ENCODE results near the gene PTTG1IP.
A peak's percentile ranks its signal among the peaks of the same experiment; 100 is the strongest.

PTTG1IP gene

GRCh38 chr21:44897326-44898010 lies 24.0 kb upstream of the PTTG1IP start:
- peaks cover 10 to 23% of the 10 kb centered on the region in 2 donors for H3K4me1 Mint-ChIP-seq (ENCODE audit: low read depth in 2 of 2)
- H3K27me3 Mint-ChIP-seq: no peaks in the 10 kb centered on the region
- ATAC-seq (replicated peaks) (peak; percentile 23), DNase-seq (no peak)
- H3K27ac Mint-ChIP-seq: no peak overlapping the region
- H3K4me3 Mint-ChIP-seq: no peak overlapping the region
- H3K36me3 Mint-ChIP-seq (ENCODE audit: insufficient read depth): peaks cover 76% of the 10 kb centered on the region
- H3K9me3 Mint-ChIP-seq: no peaks in the 10 kb centered on the region

GRCh38 chr21:44896561-44897286 lies 23.2 kb upstream of the PTTG1IP start:
- Mint-ChIP-seq H3K4me1 (ENCODE audit: low read depth in 2 of 2) (peaks cover 11 to 23% of the 10 kb centered on the region in 2 donors), H3K36me3 (ENCODE audit: insufficient read depth) (peaks cover 71% of the 10 kb centered on the region), H3K9me3 (no peaks in the 10 kb centered on the region), H3K27me3 (no peaks in the 10 kb centered on the region), H3K27ac (no peak overlapping the region), H3K4me3 (no peak overlapping the region)
- ATAC-seq (replicated peaks): no peak
- DNase-seq: no peak

- H3K4me1 Mint-ChIP-seq (ENCODE audit: low read depth in 2 of 2): peaks cover 11 to 23% of the 10 kb centered on the region in 2 donors
- no peak overlapping the region for H3K27ac Mint-ChIP-seq
- no peak overlapping the region for H3K4me3 Mint-ChIP-seq
- H3K36me3 Mint-ChIP-seq (ENCODE audit: insufficient read depth): peaks cover 72% of the 10 kb centered on the region
- no peak for DNase-seq
- no peak for ATAC-seq (replicated peaks)
- no peaks in the 10 kb centered on the region for H3K9me3 Mint-ChIP-seq
- H3K27me3 Mint-ChIP-seq: no peaks in the 10 kb centered on the region
Measured at GRCh38 chr21:44895859-44896258, 22.4 kb upstream of the PTTG1IP start.

GRCh38 chr21:44894687-44895302 lies 21.3 kb upstream of the PTTG1IP start:
- Mint-ChIP-seq H3K9me3 (no peaks in the 10 kb centered on the region), H3K27me3 (no peaks in the 10 kb centered on the region), H3K4me1 (ENCODE audit: low read depth in 2 of 2) (peaks cover 11 to 19% of the 10 kb centered on the region in 2 donors), H3K36me3 (ENCODE audit: insufficient read depth) (peaks cover 73% of the 10 kb centered on the region), H3K27ac (peak overlapping the region in 1 of 2 donors; percentile 2), H3K4me3 (no peak overlapping the region)
- ATAC-seq (replicated peaks) (no peak), DNase-seq (no peak)

GRCh38 chr21:44893948-44894656 lies 20.6 kb upstream of the PTTG1IP start:
- peaks cover 74% of the 10 kb centered on the region for H3K36me3 Mint-ChIP-seq (ENCODE audit: insufficient read depth)

GRCh38 chr21:44893278-44893556 lies 19.7 kb upstream of the PTTG1IP start:
- H3K4me1 Mint-ChIP-seq (ENCODE audit: low read depth in 2 of 2): peaks cover 11 to 19% of the 10 kb centered on the region in 2 donors
- H3K36me3 Mint-ChIP-seq (ENCODE audit: insufficient read depth): peaks cover 72% of the 10 kb centered on the region
- no peak overlapping the region for H3K4me3 Mint-ChIP-seq
- no peaks in the 10 kb centered on the region for H3K9me3 Mint-ChIP-seq
- peak overlapping the region in 1 of 2 donors; percentile 2 for H3K27ac Mint-ChIP-seq
- ATAC-seq (replicated peaks) (peak; percentile 11), DNase-seq (no peak)
- H3K27me3 Mint-ChIP-seq: no peaks in the 10 kb centered on the region

More at GRCh38 chr21:44893948-44894656, 20.6 kb upstream of the PTTG1IP start:
- Mint-ChIP-seq H3K27ac (peak overlapping the region in 1 of 2 donors; percentile 2), H3K9me3 (no peaks in the 10 kb centered on the region), H3K4me1 (ENCODE audit: low read depth in 2 of 2) (peaks cover 11 to 19% of the 10 kb centered on the region in 2 donors), H3K4me3 (no peak overlapping the region), H3K27me3 (no peaks in the 10 kb centered on the region)
- DNase-seq: no peak
- ATAC-seq (replicated peaks): no peak

- H3K4me1 Mint-ChIP-seq (ENCODE audit: low read depth in 2 of 2): peaks cover 11 to 16% of the 10 kb centered on the region in 2 donors
- H3K27me3 Mint-ChIP-seq: no peaks in the 10 kb centered on the region
- peak overlapping the region in 1 of 2 donors; percentile 2 for H3K27ac Mint-ChIP-seq
- H3K4me3 Mint-ChIP-seq: no peak overlapping the region
- peaks cover 72% of the 10 kb centered on the region for H3K36me3 Mint-ChIP-seq (ENCODE audit: insufficient read depth)
- DNase-seq (peak; percentile 76 to 78 (median 78)), ATAC-seq (replicated peaks) (peak; percentile 91)
- H3K9me3 Mint-ChIP-seq: no peaks in the 10 kb centered on the region
Measured at GRCh38 chr21:44892536-44893277, 19.2 kb upstream of the PTTG1IP start.

- Mint-ChIP-seq H3K4me3 (no peak overlapping the region), H3K27ac (peak overlapping the region in 1 of 2 donors; percentile 2), H3K4me1 (ENCODE audit: low read depth in 2 of 2) (peaks cover 11 to 22% of the 10 kb centered on the region in 2 donors), H3K36me3 (ENCODE audit: insufficient read depth) (peaks cover 75% of the 10 kb centered on the region), H3K27me3 (no peaks in the 10 kb centered on the region), H3K9me3 (no peaks in the 10 kb centered on the region)
- DNase-seq (no peak), ATAC-seq (replicated peaks) (no peak)
Measured at GRCh38 chr21:44892095-44892494, 18.6 kb upstream of the PTTG1IP start.

GRCh38 chr21:44891631-44892031 lies 18.1 kb upstream of the PTTG1IP start:
- Mint-ChIP-seq H3K4me1 (ENCODE audit: low read depth in 2 of 2) (peaks cover 11 to 24% of the 10 kb centered on the region in 2 donors), H3K36me3 (ENCODE audit: insufficient read depth) (peaks cover 76% of the 10 kb centered on the region), H3K4me3 (no peak overlapping the region), H3K9me3 (no peaks in the 10 kb centered on the region), H3K27ac (no peak overlapping the region), H3K27me3 (no peaks in the 10 kb centered on the region)
- no peak for DNase-seq
- ATAC-seq (replicated peaks): no peak

- peak overlapping the region; percentile 76 to 83 for H3K27ac Mint-ChIP-seq
- no peak for DNase-seq
- H3K36me3 Mint-ChIP-seq (ENCODE audit: insufficient read depth): peaks cover 80% of the 10 kb centered on the region
- H3K4me1 Mint-ChIP-seq (ENCODE audit: low read depth in 2 of 2): peaks cover 11 to 24% of the 10 kb centered on the region in 2 donors
- H3K27me3 Mint-ChIP-seq: no peaks in the 10 kb centered on the region
- H3K9me3 Mint-ChIP-seq: no peaks in the 10 kb centered on the region
- ATAC-seq (replicated peaks): no peak
- no peak overlapping the region for H3K4me3 Mint-ChIP-seq
Measured at GRCh38 chr21:44890961-44891541, 17.6 kb upstream of the PTTG1IP start.

GRCh38 chr21:44890338-44890931 lies 16.9 kb upstream of the PTTG1IP start:
- H3K36me3 Mint-ChIP-seq (ENCODE audit: insufficient read depth): peaks cover 80% of the 10 kb centered on the region
- no peak for ATAC-seq (replicated peaks)

GRCh38 chr21:44889625-44890337 lies 16.3 kb upstream of the PTTG1IP start:
- Mint-ChIP-seq H3K9me3 (no peaks in the 10 kb centered on the region), H3K4me3 (no peak overlapping the region), H3K4me1 (ENCODE audit: low read depth in 2 of 2) (peaks cover 11 to 24% of the 10 kb centered on the region in 2 donors), H3K27ac (peak overlapping the region in 1 of 2 donors; percentile 76), H3K27me3 (no peaks in the 10 kb centered on the region), H3K36me3 (ENCODE audit: insufficient read depth) (peaks cover 77% of the 10 kb centered on the region)
- no peak for ATAC-seq (replicated peaks)
- no peak for DNase-seq

More at GRCh38 chr21:44890338-44890931, 16.9 kb upstream of the PTTG1IP start:
- Mint-ChIP-seq H3K4me1 (ENCODE audit: low read depth in 2 of 2) (peaks cover 11 to 24% of the 10 kb centered on the region in 2 donors), H3K9me3 (no peaks in the 10 kb centered on the region), H3K4me3 (no peak overlapping the region), H3K27ac (peak overlapping the region; percentile 76 to 83), H3K27me3 (no peaks in the 10 kb centered on the region)
- no peak for DNase-seq

Data from effector memory CD8-positive, alpha-beta T cell (primary cell).